Fibroblast of peridontal ligament (primary cell): ENCODE results near the gene EPSTI1.

Source experiments
- DNase-seq: peaks from one replicate; pipeline ENCODE4 v3.0.0-alpha.2; 2010; ENCODE audit errors: extremely low read depth

EPSTI1 gene

DNA sequence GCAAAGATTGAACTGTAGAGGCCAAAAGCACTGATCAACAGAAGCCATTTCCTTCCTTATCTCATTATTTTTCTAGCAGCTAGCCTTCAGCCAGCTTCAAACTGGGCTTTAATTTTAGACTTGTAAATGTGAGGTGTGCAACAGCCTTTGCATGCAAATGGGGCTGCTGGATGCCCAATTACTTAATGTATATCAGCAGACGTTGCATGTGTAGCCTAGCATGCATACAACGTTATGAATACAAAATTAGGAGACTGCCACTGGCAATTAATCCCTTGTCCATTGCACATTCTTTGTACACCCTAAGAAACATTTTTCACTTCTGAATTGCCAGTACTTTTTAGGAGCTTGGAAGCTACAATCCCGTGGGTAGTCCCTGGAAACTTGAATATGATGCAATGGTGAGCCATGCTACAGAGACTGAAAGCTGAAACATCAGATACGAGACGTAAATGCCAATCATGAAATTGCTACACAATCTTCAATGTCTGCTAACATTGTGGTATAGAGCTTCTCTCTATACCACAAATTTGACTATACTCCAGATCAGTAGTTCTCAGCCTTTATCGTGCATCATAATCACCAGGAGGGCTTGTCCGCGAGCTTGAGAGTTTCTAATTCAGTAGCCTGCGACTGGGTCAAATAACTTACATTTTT, 20.2 kb downstream of the EPSTI1 start:
- peak; percentile 82 for DNase-seq

DNA sequence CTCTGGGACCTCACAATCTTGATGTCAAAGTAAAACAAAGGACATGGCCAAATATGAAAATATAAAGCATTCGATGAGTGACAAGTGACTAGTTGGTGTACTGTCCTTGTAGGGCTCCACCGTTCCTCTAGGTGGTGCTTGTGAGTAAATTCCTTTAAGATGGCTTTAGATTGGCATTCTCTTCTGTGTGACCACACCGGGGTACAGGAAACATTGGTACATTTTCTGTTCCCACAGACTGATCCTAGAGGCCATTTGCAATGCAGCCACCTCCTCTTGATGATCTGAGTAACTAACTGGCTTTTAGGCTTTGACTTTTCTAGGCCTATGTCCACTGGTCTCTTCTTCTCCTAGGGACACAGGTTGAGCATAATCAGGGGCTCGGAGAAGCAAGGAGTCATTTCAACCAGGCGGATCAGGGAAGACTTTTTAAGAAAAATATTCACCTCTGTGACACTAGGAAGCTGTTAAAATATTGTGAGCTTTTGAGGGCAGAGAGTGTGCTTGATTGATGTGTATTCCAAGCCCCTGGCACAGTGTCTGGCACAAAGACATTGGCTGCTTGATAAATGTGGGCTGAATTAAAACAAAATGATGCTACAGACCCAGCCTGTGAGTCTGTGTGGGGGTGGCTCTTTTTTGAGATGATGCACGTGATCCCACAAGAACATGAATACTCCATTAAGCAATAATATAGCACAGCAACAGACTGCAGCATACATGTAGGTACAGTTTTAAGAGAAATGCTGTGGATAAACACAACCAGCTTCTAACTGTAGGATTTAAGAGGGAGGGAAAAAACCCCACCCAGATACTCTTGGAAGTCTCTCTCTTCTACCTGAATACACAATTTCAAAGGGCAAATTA, 21.0 kb downstream of the EPSTI1 start:
- DNase-seq, result peak; percentile 46

DNA sequence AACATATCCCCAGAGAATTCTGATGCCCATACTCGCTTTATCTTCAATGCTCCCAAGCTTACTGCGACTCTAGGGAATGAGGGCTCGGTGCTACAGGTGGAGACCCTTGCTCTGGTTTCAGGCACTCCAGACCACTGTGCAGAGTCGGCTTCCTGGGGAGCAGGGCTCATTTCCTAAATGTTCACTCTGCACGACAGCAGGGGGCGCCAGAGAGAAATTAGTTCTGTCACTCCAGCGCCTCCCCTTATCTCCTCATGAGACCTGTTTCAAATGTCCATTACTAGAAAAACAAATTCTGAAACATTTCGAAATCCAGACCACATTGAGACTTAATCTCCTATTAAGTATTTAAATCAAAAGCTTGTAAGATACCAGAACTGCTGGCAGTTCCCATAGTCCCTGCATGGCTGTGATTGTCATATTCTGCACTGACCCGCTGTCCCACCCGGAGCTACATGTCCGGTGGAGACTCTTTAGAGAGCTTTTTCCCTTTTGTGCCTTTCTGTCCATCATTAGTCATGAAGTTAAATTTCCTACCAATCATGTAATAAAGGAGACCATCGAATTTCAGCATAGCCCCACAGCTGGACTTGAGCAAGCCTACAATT, 22.4 kb downstream of the EPSTI1 start:
- peak; percentile 67 for DNase-seq

DNA sequence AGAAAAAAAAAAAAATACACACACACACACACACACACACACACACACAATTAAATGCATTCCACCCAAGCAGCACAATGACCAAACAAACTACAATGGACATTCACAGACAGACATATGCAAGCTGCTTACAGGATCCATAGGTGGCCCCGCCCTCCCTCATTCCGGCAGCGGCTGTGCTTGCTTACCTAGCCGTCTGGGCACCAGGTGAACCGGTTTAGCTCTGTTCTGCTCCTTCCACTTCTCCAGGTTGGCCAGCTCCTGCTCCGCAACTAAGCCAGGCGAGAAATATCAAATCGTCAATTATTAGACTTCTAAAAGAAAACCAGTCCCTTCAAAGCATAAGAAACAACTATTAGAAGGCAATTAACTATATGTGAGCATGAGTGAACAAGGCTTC, 23.1 kb downstream of the EPSTI1 start:
- no peak for DNase-seq

DNA sequence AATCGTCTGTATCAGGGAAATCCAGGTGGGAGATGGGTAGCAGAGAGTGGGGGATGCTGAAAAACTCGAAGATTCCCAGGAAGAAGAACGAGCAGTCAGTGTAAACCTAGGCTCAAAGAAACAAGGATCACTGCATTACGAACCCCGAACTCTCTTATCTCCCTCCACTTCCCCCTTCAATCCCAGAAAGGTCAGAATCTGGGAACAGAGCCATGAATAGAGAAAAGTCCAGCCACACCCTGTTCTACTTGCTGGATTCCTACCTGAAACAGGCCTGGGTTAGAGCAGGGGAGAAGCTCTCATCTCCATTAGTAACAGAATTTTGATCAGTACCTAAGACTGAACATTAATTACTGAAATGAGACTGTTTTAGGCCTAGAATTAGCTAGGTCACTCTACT, 24.4 kb downstream of the EPSTI1 start:
- DNase-seq, result no peak

DNA sequence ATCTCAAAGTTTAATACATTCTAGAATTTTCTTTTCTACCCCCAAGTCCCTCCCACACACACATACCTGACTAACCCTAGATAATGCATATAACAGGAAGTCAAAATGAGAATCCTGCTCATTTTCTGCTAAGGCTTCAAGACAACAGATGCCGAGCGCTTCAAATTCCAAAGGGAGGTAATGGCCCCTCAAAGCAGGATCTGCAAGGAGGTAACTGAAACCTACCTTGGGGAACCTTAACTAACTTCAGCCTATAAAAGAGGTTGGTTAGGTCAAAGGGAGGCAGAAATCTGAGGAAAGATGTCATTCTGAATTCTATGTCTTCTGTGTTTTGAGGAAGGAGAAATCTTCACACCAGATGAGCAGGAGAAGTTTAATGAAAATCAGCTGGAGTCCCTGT, 26.8 kb downstream of the EPSTI1 start:
- no peak for DNase-seq

DNA sequence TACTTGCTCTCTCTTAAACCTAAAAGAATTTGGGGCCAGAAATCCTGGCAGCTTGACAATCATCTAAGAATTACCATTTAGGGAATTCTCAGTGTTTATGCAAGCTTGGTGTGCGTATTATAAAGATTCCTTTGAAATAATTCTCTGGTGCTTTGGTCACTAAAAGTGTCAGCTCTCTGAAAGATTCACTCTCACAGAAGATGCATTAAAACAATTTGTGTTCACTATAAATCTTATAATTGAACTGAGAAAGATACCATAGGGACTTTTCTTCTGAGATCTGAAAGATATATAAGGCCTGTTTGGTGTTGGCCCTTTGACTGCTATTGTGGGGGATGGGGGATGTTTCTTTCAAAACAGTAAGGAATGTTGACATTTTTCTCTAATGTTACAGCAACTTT, 27.3 kb downstream of the EPSTI1 start:
- DNase-seq, result peak; percentile 52

DNA sequence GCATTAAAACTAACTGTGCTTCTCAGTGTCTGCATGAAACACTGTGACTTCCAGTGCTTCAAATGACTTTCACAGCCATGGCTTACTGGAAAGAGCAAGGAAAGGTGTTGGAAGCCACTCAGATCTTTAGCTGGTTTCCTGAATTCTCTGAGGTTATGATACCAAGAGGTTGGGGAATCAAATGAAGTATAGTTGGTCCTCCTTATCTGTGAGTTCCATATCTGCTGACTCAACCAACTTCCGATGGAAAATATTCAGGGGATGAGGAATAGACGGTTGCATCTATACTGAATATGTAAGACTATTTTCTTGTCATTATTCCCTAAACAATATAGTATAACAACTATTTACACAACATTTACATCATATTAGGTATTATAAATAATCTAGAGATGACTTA, 32.4 kb downstream of the EPSTI1 start:
- no peak for DNase-seq

DNA sequence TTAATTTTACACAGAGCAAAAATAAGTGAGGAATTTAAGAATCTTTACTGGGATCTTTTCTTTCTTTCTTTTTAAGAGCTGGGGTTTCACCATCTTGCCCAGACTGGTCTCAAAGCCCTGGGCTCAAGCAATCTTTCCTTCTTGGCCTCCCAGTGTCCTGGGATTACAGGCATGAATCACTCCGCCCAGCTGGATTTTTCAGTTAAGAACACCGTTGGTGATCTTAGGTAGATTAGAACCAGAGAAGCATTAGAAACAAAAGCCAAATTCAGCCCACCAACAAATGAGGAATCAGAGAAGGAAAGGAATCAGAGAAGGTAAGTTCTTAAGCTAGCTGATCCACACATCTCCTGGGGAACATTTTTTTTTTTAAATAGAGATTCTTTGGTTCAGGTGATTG, 34.2 kb downstream of the EPSTI1 start:
- no peak for DNase-seq

DNA sequence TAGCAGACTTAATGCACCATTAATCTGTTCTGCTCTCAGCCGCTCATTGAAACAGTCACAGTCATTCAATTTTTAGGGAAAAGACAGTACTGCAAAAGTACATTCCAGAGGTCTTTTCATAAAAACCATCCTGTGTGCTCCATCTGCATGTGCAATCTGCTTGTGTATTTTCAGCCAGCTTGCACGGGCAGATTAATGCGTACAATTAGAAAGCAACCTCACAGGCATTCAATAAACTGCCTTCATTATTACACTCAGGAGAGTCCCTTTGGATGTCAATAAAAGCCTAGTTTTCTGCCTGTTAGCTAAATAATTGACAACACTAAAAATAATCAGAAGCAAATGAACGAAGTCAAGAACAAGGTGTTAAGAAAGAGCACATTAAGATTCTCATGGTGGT, 41.9 kb downstream of the EPSTI1 start:
- no peak for DNase-seq

DNA sequence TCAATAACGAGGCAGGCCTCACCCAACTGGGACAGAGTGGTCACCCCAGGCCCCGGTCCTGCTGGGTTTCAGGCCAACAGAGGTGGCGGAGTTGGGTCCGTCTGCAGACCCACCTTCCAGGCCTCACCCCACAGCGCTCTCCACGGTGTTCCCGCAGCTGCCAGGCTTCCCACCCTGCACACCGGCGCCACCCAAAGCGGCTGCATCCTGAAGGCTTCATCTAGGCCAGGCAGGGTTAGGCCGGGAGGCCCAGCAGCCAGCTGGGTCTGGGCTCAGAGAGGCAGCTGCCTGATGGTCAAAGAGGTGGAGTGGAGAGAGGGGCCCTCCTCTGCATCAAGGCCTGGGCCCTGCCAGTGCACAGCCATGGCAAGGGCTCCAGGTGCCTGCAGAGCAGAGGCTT, 44.1 kb downstream of the EPSTI1 start:
- DNase-seq, result no peak

DNA sequence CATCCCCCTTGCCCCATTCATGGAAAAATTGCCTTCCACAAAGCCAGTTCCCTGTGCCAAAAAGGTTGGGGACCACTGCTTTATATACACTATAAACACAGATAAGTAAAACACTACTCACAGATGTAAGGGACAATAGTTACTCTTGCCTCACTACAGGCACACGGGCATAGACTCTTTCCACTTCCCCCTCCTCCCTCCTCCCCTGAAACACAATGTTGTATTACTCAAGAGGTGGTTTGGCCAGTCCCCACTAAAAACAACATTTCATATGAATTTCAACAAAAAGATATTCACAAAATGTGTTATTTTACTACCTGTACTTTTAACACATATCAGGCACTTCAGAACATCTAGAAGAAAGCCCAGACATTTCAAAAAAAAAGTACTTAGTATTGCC, 45.1 kb downstream of the EPSTI1 start:
- peak; percentile 77 for DNase-seq

DNA sequence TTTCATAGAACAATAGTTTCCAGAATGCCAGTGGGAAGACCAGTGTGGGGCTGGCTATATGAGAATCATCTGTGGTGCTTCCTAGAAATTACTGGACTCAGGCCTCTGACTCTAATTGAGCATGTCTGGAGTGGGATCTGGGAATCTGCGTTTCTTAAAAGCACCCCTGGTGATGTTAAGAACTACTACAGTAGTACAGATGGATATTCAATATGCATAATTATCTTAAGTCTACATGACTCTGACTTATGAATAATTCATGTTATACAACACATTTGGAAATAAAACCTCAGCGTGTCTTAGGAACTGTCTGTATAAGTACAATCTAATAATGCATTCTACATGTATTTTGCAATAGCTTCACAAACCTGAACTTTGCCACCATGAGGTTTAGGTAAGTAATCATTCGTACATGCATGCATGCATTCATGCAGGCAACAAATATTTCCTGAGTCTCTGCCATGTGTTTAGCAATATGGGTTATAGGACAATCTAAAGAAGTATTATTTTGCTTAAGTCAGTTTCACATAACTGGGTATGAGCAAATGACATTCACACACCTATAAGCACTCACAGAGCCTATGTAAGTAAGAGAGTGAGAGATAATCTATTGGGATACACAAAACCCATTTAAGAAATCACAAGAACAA, 62.0 kb downstream of the EPSTI1 start:
- DNase-seq, result no peak

DNA sequence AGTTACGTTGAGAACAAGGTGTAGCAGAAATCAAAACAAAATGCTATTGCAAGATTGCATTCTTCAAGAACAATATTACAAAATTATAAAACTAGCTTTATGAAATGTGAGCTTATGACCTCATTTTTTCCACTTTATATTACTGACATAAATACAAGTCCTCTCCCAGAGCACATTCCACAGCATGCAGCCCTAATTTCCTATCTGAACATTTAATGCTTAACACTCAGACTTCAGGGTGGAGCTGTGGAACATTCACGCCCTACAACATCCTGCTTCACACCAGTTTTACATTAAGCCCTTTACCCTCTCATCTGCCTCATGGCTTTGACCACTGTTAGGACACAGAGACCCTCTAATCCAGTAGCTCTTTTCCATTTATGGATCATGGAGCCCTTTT, 65.5 kb downstream of the EPSTI1 start:
- peak; percentile 34 for DNase-seq

DNA sequence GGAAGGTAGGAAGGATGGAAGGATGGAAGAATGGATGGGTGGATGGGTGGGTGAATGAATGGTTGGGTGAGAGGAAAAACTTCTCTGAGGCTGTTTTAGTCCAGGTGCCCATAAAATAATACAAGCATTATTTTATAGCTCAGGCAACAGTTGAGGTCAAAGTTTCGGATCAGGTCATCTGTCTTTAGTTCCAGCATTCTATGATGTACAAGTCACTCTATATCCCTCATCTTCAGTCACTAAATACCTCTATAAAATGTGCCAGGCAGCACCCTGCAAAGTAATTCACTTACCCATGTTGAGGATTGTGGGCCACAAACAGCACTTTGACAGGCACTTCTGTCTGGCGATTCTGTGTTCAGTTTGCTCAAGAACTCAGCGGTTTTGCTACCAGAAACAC, 66.0 kb downstream of the EPSTI1 start:
- DNase-seq, result no peak

DNA sequence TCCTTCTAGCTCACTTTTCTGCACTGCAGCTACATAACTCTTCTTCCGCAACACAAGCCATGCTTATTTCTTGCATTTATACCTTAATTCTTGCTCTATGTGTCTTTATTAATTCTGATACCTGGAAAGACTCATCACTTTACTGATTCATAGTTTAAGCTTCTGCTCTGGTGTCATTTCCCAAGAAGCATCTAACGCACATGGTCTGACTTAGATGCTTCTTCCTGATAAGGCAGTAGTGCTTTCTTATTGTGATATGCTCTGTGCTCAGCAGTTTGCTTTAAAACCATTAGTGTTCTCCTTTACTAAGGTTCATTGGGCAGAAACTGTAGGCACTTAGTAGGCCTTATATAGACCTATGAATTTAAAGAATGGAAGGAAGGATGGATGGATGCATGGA, 66.4 kb downstream of the EPSTI1 start:
- no peak for DNase-seq

DNA sequence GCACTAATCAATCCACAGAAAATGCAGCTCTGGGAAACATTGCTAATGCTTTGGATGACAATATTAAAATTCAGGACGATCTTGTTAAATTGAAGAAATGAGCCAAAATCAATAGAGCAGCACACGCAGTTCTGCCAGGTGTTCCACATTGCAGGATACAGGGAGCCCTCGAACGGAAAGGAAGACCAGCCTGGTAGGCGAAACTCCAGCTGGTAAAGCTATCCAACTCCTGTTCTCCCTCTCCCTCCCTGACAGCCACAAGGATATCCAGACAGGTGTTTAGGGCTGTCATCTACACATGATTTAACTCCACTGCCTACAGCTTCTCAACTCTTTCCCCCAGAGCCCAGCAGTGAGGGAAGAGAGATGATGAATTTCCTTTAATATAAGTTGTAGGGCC, 67.7 kb downstream of the EPSTI1 start:
- DNase-seq, result no peak

DNA sequence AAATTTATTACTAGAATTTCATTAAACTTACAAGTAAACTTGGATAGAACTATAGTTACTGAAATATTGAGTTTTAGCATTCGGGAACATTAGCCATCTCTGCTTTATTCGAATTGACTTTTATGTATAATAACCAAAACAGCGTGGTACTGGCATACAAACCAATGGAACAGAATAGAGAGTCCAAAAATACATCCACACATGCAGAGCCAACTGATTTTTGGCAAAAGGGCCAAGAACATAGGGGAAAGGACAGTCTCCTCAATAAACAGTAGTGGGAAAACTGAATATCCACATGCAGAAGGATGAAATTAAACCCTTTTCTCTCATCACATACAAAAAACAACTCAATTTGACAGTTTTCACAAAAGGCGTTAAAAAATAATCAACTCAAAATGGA, 84.3 kb downstream of the EPSTI1 start:
- no peak for DNase-seq

DNA sequence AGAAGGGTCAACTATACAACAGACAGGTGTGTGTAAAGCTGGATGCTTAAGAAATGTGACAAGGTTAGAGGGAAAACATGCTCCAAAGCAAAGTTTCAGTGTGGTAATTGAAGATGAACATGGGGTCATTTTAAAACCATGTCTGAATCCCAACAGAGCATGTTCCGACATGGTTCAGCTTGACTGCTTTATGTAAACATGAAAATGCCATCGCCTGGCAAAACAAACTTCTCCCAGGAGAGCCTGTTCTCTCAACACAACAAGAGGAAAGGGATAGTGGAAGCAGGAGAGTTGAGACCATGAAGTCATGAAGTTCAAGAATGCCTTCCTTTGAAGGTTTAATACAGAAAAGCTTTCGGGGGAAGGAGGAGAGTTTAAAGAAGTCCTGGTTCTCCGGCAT, 85.8 kb downstream of the EPSTI1 start:
- DNase-seq, result no peak

DNA sequence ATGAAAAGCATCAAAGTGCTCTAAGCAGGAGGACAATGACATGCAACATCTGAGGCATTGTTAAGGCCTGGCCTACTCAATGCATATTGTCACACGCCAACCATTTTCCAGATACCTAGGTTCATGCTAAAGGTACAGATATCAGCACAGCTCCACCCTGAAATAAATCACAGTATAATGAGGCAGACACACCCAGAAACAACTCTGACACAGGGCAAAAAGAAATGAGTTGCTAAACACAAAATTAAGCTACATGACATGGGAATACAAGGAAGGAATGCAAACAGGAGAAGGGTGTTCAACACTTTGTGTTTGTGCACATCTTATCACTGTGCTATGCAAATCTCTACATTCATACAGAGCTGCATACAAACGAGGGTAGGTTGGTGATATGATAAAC, 86.5 kb downstream of the EPSTI1 start:
- no peak for DNase-seq

DNA sequence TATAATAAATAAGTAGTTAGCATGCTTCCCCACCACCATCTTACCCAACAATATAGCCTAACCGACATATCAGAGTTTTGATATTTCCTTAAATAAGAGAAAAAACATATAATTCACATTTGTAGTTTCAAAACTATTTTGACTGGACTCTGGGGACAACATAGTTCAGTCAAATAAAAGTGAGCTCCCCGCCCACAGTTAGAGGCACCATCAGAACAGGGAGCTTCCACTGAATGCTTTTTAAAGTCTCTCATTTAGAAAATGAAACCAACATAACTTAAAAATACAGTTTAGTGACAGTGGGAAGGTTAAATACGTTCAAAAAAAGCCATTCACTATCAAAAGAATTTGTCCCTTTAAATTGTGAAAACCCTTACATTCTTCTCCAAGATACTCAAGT, 92.8 kb downstream of the EPSTI1 start:
- DNase-seq, result no peak

DNA sequence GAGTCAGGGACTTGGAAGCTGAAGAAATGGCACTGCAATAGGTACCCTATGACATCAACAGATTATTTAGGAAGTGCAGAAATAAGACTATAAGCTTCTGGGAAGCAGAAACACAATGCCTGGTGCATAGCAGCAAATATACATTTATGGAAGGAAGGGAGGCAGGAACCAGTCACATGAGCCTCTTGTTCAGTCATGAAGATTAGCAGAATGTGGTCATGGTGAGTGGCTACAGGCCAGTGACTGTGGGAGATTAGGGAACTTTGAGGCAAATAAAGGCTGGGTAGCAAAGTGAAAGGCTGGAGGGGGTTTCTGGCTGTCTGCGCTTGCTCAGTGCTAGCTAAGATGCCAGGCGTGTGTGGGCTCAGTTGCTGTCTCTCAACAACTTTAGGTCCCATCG, 96.3 kb downstream of the EPSTI1 start:
- DNase-seq, result no peak
